ENCODE measurements around the gene FMNL2.

The FMNL2 gene

DNA sequence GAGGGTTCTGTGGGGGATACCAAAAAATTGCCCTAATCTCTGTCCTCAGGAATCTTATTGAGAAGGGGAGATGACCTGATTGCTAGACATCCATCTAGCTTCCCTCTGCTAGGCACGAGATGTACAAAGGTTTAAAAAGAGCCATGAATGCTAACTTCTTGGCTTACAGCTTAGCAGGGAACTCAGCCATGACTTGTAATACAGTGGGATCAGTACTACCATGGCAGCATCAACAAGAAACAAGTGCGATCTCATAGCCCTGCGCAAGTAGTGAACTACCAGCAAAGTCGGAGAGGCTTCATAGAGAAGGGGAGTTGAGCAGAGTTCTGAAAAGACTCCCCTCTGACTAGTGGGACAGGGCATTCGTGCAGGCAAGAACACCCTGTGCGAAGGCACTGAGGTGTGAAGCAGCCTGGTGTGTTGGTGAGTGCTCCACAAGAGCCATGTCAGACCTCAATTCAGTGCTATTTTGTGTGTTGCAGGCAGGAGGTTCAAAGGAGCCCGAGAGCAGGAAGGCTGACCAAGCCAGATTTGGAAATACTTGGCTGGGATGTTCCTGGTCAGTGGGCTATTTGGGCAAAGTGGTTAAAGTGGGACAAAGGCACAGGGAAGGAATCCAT, 130.0 kb downstream of the FMNL2 start:
- TF ChIP-seq, protein P1, sequence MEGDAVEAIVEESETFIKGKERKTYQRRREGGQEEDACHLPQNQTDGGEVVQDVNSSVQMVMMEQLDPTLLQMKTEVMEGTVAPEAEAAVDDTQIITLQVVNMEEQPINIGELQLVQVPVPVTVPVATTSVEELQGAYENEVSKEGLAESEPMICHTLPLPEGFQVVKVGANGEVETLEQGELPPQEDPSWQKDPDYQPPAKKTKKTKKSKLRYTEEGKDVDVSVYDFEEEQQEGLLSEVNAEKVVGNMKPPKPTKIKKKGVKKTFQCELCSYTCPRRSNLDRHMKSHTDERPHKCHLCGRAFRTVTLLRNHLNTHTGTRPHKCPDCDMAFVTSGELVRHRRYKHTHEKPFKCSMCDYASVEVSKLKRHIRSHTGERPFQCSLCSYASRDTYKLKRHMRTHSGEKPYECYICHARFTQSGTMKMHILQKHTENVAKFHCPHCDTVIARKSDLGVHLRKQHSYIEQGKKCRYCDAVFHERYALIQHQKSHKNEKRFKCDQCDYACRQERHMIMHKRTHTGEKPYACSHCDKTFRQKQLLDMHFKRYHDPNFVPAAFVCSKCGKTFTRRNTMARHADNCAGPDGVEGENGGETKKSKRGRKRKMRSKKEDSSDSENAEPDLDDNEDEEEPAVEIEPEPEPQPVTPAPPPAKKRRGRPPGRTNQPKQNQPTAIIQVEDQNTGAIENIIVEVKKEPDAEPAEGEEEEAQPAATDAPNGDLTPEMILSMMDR (IDR thresholded peaks at IDR 0.05; ENCODE audit: low read depth, low read length): no peak
- in situ Hi-C loops (cut with HindIII; ENCODE audit: low sequenced_read_pairs): no loop called here
- H3K4me3 ChIP-seq (ENCODE audit: low read depth, low read length): no peak overlapping the region
- no peak for DNase-seq (ENCODE audit: low read depth, low spot score)

GRCh38 chr2:152465541-152465940, 130.6 kb downstream of the FMNL2 start:
- DNase-seq (ENCODE audit: low read depth, low spot score): no peak
- in situ Hi-C loops (cut with HindIII; ENCODE audit: low sequenced_read_pairs): no loop called here
- H3K4me3 ChIP-seq (ENCODE audit: low read depth, low read length): no peak overlapping the region
- TF ChIP-seq, protein P1 (IDR thresholded peaks at IDR 0.05; ENCODE audit: low read depth, low read length): no peak

- TF ChIP-seq, protein P1 (IDR thresholded peaks at IDR 0.05; ENCODE audit: low read depth, low read length): no peak
- DNase-seq (ENCODE audit: low read depth, low spot score): no peak
- in situ Hi-C loops (cut with HindIII; ENCODE audit: low sequenced_read_pairs): no loop called here
- H3K4me3 ChIP-seq (ENCODE audit: low read depth, low read length): no peak overlapping the region
Observed at GRCh38 chr2:152466041-152466440, 131.1 kb downstream of the FMNL2 start.

GRCh38 chr2:152466980-152467676, 132.2 kb downstream of the FMNL2 start:
- TF ChIP-seq, protein P1 (IDR thresholded peaks at IDR 0.05; ENCODE audit: low read depth, low read length): no peak
- no peak overlapping the region for H3K4me3 ChIP-seq (ENCODE audit: low read depth, low read length)
- no peak for DNase-seq (ENCODE audit: low read depth, low spot score)
- in situ Hi-C loops (cut with HindIII; ENCODE audit: low sequenced_read_pairs): no loop called here

GRCh38 chr2:152467677-152468410, 132.9 kb downstream of the FMNL2 start:
- H3K4me3 ChIP-seq (ENCODE audit: low read depth, low read length): no peak overlapping the region
- no peak for DNase-seq (ENCODE audit: low read depth, low spot score)
- in situ Hi-C loops (cut with HindIII; ENCODE audit: low sequenced_read_pairs): no loop called here
- TF ChIP-seq, protein P1 (IDR thresholded peaks at IDR 0.05; ENCODE audit: low read depth, low read length): no peak

- no peak overlapping the region for H3K4me3 ChIP-seq (ENCODE audit: low read depth, low read length)
- DNase-seq (ENCODE audit: low read depth, low spot score): peak; percentile 57
- in situ Hi-C loops (cut with HindIII; ENCODE audit: low sequenced_read_pairs): no loop called here
- TF ChIP-seq, protein P1 (IDR thresholded peaks at IDR 0.05; ENCODE audit: low read depth, low read length): peak; percentile 5
Observed at GRCh38 chr2:152468899-152469692, 134.1 kb downstream of the FMNL2 start.

All from astrocyte of the spinal cord (primary cell).